HG03135 (cell line): Measurements from ENCODE around the gene STX7.
"Not testable (repeated sequence)": the region's sequence is repeated elsewhere in the genome, so short reads cannot be mapped to it uniquely, and the experiment has no call there.

Source experiments
- ATAC-seq: cut with Tn5 transposase; IDR thresholded peaks from one replicate; pipeline ENCODE4 v1.9.1; 2021; ENCODE audit warnings: mild to moderate bottlenecking, moderate library complexity; ENCODE audit not compliant: unreplicated experiment

The STX7 gene, protein sequence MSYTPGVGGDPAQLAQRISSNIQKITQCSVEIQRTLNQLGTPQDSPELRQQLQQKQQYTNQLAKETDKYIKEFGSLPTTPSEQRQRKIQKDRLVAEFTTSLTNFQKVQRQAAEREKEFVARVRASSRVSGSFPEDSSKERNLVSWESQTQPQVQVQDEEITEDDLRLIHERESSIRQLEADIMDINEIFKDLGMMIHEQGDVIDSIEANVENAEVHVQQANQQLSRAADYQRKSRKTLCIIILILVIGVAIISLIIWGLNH

GRCh38 chr6:132512638-132513632, at the start of gene STX7:
TSS of gene STX7 (minus strand) at chr6:132513116. CDS start at chr6:132503530, 9,586 bp downstream.
- ATAC-seq = peak; percentile 91

GRCh38 chr6:132560087-132560486, 47.2 kb upstream of the STX7 start:
- ATAC-seq = not testable (repeated sequence)

GRCh38 chr6:132552372-132552771, 39.5 kb upstream of the STX7 start, which contains the start of gene TAAR8:
TSS of gene TAAR8 (plus strand) at chr6:132552672. CDS start at chr6:132552693, 21 bp downstream.
- no peak for ATAC-seq

DNA sequence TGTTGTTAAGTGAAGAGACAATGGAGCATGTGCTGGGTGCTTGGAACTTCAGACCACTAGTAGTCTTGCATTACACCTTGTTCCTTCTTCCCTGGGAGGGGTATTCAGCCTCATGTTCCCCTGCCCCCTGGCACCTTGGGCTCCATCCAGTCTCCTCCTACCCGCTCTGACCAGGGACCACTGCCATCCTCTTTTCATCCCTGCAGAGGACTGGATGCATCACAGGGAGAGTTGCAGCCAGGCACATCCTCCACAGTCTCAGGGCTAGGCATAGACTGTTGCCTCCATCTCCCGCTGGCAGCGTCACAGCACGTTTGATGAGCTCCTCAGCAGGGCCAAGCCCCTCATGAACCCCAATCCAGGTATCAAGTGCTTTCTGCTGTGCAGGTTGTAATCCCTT, 38.3 kb upstream of the STX7 start:
- no peak for ATAC-seq

GRCh38 chr6:132548746-132549463, 36.0 kb upstream of the STX7 start:
- no peak for ATAC-seq

- ATAC-seq = no peak
Measured at GRCh38 chr6:132544826-132545225, 31.9 kb upstream of the STX7 start.

- ATAC-seq = no peak
Measured at GRCh38 chr6:132537977-132538376, 25.1 kb upstream of the STX7 start, which contains the start of gene TAAR9. TSS of gene TAAR9 (plus strand) at chr6:132538277. CDS start at chr6:132538290, 13 bp downstream.

- ATAC-seq = no peak
Measured at GRCh38 chr6:132537145-132537544, 24.2 kb upstream of the STX7 start.

GRCh38 chr6:132534546-132534945, 21.6 kb upstream of the STX7 start:
- not testable (repeated sequence) for ATAC-seq

- peak; percentile 91 for ATAC-seq
Measured at GRCh38 chr6:132530293-132530974, 17.5 kb upstream of the STX7 start.

DNA sequence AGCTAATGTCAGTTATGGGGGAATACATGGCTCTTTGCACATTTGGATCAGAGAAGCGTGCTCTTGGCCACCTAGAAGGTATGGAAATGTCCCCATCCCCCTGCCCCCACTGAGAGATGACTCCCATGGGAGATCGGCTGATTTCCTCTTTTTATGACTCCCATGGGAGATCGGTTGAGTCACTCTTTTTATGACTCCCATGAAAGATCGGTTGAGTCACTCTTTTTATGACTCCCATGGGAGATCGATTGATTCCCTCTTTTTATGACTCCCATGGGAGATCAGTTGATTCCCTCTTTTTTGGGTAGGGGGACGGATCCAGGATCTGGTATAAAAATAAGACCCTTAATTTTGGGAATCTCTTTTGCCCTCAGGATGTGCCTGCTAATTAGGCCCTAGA, 14.9 kb upstream of the STX7 start:
- ATAC-seq = no peak

GRCh38 chr6:132526461-132526860, 13.5 kb upstream of the STX7 start:
- no peak for ATAC-seq

GRCh38 chr6:132525866-132526265, 12.9 kb upstream of the STX7 start:
- ATAC-seq = no peak

DNA sequence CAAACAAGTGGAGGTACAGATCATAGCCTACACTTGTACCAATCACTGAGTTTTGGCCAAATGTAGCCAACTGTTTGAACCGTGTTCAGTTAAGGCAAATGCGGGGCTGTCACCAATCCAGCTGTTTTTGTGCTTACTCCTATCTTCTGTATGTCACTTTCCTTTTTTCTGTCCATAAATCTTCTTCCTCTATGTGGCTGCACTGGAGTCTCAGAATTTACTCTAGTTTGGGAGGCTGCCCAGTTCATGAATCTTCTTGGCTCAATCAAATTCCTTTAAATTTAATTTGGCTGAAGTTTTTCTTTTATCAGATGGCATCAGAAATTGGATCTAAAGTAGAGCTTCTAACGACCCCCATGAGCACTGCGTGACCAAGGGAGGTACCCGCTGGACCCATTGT, 11.7 kb upstream of the STX7 start:
- ATAC-seq = no peak

GRCh38 chr6:132520953-132521352, 8.0 kb upstream of the STX7 start:
- ATAC-seq = no peak

DNA sequence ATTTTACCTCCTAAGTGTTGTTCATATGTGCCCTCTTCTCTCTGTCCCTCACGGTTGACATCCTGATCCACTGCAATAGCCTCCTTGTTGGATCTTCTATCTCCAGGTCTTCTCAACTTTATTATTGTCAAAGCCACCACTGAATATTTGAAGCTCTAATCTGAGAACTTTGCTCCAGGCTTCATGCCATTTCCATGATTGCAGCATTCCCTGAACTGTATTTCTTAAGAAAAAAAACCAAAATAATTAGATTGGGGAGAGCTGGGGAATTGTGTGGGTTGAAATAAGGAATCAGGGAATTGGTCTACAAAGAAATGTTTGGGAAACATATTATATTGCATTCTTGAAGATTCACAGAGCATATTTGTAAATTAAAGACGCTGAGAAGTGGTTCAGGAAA, 2.5 kb upstream of the STX7 start:
- ATAC-seq = no peak

- no peak for ATAC-seq
Measured at GRCh38 chr6:132513831-132514545, 1.1 kb upstream of the STX7 start.

DNA sequence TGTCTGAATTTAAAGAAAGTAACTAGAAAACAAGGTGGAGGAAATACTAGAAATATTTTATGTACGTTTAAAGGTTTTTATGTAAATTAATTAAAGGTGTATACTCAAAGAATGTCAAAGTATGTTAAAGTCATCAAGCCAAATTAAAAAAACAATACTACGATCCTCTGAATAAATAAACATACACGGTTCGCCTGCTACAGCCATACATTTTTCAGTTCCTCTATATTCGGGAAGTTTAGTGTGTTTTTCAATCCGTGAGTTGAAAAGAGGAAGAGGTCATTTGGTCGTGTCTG, 626 bp downstream of the STX7 start:
- ATAC-seq = no peak

- ATAC-seq = no peak
Measured at GRCh38 chr6:132511831-132512220, 1.1 kb downstream of the STX7 start.

- ATAC-seq = no peak
Measured at GRCh38 chr6:132511210-132511830, 1.6 kb downstream of the STX7 start.
